GM12892 (cell line): ENCODE results near the gene XDH.

Experiments
- DNase-seq: peaks from one replicate; pipeline ENCODE4 v3.0.0; 2011; ENCODE audit not compliant: insufficient read length
- FAIRE-seq: peaks from 2 replicates; lab custom pipeline; 2011; peaks lifted over from hg19 to GRCh38; lab: Jason Lieb, UNC
- POLR2A ChIP-seq: IDR thresholded peaks from 2 replicates; pipeline ENCODE4 v1.6.1; 2011; ENCODE audit warnings: low read depth, low read length, control low read depth
- POLR2AphosphoS5 ChIP-seq: IDR thresholded peaks from 2 replicates; pipeline ENCODE4 v1.6.1; 2011; ENCODE audit warnings: low read depth, low read length, control low read depth
- TAF1 ChIP-seq: IDR thresholded peaks from 2 replicates; pipeline ENCODE4 v1.6.1; 2011; ENCODE audit warnings: low read depth, mild to moderate bottlenecking, control low read depth, low read length, borderline replicate concordance

Gene XDH

DNA sequence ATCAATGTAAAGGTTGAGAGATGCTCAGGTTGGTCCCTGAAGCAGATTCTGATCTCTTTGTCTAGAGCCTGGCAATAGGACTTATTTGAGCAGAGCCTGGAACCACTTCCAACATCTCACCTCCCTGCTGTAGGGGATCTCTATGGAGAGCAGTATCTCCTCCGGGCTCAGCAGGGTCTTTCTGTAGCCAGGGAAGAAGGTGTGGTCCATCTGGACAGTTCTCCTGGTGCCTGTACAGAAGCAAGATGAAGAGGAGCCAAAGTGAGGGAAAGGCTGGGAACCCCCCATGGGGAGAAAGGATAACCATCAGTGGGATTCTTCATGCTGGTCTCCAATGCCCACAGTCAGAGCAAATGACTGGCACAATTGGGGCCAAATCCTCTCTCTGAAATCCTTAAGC, 34.8 kb downstream of the XDH start:
- TF ChIP-seq POLR2AphosphoS5 (no peak), POLR2A (no peak), TAF1 (no peak)
- FAIRE-seq, result no peak
- DNase-seq, result no peak

GRCh38 chr2:31378791-31379501, 35.6 kb downstream of the XDH start:
- DNase-seq (no peak), FAIRE-seq (no peak)
- TF ChIP-seq TAF1 (no peak), POLR2AphosphoS5 (no peak), POLR2A (no peak)

- no peak for DNase-seq
- TF ChIP-seq TAF1 (no peak), POLR2AphosphoS5 (no peak), POLR2A (no peak)
- FAIRE-seq, result no peak
Observed at GRCh38 chr2:31378389-31378788, 36.2 kb downstream of the XDH start.

- TF ChIP-seq POLR2AphosphoS5 (no peak), TAF1 (no peak), POLR2A (no peak)
- DNase-seq (no peak), FAIRE-seq (no peak)
Observed at GRCh38 chr2:31373127-31373526, 41.4 kb downstream of the XDH start.

GRCh38 chr2:31372097-31372496, 42.4 kb downstream of the XDH start:
- no peak for TF ChIP-seq POLR2A
- TF ChIP-seq TAF1, result no peak
- no peak for TF ChIP-seq POLR2AphosphoS5
- DNase-seq (no peak), FAIRE-seq (no peak)

GRCh38 chr2:31371691-31372090, 42.9 kb downstream of the XDH start:
- FAIRE-seq, result no peak
- DNase-seq, result no peak
- TF ChIP-seq POLR2A, result no peak
- TF ChIP-seq TAF1, result no peak
- no peak for TF ChIP-seq POLR2AphosphoS5

DNA sequence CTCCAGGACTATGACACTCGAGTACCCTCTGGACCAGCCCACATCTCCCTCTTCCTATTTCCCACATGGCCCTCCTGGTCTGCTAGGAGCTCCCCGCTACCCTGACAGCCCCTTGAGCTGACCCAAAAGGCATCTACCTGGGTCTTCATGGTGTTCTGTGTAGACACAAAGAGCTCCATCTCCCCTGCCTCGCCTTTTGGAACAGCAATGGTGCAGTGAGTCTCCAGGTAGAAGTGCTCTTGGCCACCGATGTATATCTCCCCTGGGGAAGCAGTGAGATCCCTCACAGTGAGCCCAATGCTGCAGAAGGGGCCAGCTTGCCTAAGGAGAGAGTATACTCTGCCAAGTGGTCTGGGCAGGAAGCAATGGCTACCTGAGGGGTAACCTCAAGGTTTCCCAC, 47.8 kb downstream of the XDH start:
- DNase-seq (no peak), FAIRE-seq (no peak)
- no peak for TF ChIP-seq POLR2A
- no peak for TF ChIP-seq TAF1
- TF ChIP-seq POLR2AphosphoS5, result no peak

DNA sequence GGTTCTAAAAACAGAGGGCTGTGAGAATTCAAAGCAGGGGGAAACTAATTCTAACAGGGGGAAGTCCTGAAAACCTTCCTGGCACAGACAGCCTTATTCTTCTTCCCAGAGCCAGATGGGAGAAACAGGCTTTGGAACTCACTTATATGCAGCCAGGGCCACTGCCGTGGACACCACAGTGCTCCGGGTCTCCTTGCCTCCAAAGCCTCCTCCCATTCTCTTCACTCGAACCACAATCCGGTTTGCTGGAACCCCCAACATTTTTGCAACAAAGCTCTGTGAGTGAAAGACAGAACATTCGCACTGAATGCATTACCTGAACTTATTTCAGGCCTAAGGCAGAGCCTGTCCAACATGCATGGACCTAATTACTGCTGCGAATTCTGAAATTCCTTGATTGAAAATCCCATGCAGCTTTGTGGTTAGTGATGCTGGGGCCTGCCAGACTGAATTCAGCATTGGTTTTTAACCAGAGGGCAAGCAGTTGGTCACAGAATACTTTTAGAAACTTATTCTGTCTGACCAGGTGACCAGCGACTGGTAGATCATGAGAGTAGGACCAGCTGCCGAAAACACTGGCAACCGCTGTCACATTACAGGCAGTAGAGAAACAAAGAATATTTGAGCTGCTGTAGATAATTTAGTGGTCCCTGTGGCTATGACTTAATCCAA, 48.6 kb downstream of the XDH start:
- FAIRE-seq (no peak), DNase-seq (no peak)
- TF ChIP-seq POLR2AphosphoS5, result no peak
- TF ChIP-seq POLR2A, result no peak
- TF ChIP-seq TAF1, result no peak

- no peak for FAIRE-seq
Observed at GRCh38 chr2:31365348-31365747, 49.2 kb downstream of the XDH start.

GRCh38 chr2:31363956-31364750, 50.4 kb downstream of the XDH start:
- no peak for DNase-seq
- FAIRE-seq, result no peak
- TF ChIP-seq TAF1, result no peak
- TF ChIP-seq POLR2AphosphoS5, result no peak
- TF ChIP-seq POLR2A, result no peak

More at GRCh38 chr2:31365348-31365747, 49.2 kb downstream of the XDH start:
- no peak for DNase-seq
- TF ChIP-seq TAF1, result no peak
- TF ChIP-seq POLR2AphosphoS5, result no peak
- TF ChIP-seq POLR2A, result no peak

GRCh38 chr2:31362581-31362980, 52.0 kb downstream of the XDH start:
- no peak for TF ChIP-seq TAF1
- no peak for TF ChIP-seq POLR2A
- TF ChIP-seq POLR2AphosphoS5, result no peak
- FAIRE-seq, result no peak
- no peak for DNase-seq
